Esophagus muscularis mucosa (tissue), 3 donors: ENCODE results near the gene QRSL1.
"Not testable (repeated sequence)": the region's sequence is repeated elsewhere in the genome, so short reads cannot be mapped to it uniquely, and the experiment has no call there.

Experiments
- CTCF ChIP-seq, 3 experiments: fragments of 200-600 bp in 2 of 3; fragments of 450-650 bp in 1 of 3; sonication (generic) in 2 of 3; IDR thresholded peaks; one replicate each; pipeline ENCODE4 v1.5.1; 2017 to 2019; ENCODE audit warnings: antibody characterized with exemption in 3 of 3, mild to moderate bottlenecking in 2 of 3, moderate library complexity in 1 of 3
- POLR2A ChIP-seq: fragments of 450-650 bp; IDR thresholded peaks from one replicate; pipeline ENCODE4 v1.6.1; 2017; ENCODE audit warnings: antibody characterized with exemption, moderate library complexity, mild to moderate bottlenecking, low read depth
- POLR2AphosphoS5 ChIP-seq, 2 donors: sonication (generic); formaldehyde crosslinking; IDR thresholded peaks; one replicate each; pipeline ENCODE4 v1.6.1; 2017; ENCODE audit warnings: antibody characterized with exemption in 2 of 2

- not testable (repeated sequence) for TF ChIP-seq POLR2AphosphoS5 (IDR thresholded peaks at IDR 0.05); CTCF (IDR thresholded peaks at IDR 0.05); POLR2A
Measured at GRCh38 chr6:106701201-106701600, 71.8 kb downstream of the QRSL1 start.
